HepG2 (cell line): ENCODE results near the gene RAB32. TPM values are rescaled to one million over a fixed set of nuclear protein-coding genes. Genes with fewer than 3 reads are reported as not detected.

Source experiments
- ATAC-seq: fragments of 200-7000 bp; cut with Tn5 transposase; 3 replicates; pipeline ENCODE4 v1.9.1; 2020; ENCODE audit warnings: mild to moderate bottlenecking, moderate library complexity
- BruUV-seq: library from RNA; stranded (reverse); fragments of 400-500 nt; replicated peaks from 2 replicates; lab custom pipeline; 2021; lab: Mats Ljungman, UMichigan
- CTCF ChIA-PET: fragments of 300-600 bp; formaldehyde crosslinking; extraction: SDS; loops from one replicate; lab custom pipeline; 2021; ENCODE audit warnings: low total read pairs, inconsistent platforms, low intra/inter-chr PET ratio; lab: Yijun Ruan, JAX
- POLR2A ChIA-PET: fragments of 350-600 bp; sonication (Branson Sonifier 250); formaldehyde crosslinking; loops from one replicate; lab custom pipeline; 2020; ENCODE audit warnings: antibody characterized with exemption, inconsistent platforms; lab: Yijun Ruan, JAX
- DNase-seq: peaks from one replicate; pipeline ENCODE4 v3.0.0-alpha.2; 2015; ENCODE audit warnings: low spot score
- FAIRE-seq: peaks from 3 replicates; lab custom pipeline; 2011; peaks lifted over from hg19 to GRCh38; lab: Jason Lieb, UNC
- H2AFZ ChIP-seq: one replicate; pipeline ENCODE4 v1.6.1; 2011; ENCODE audit warnings: low read length, inconsistent platforms
- H3K27ac ChIP-seq: fragments of 300-600 bp; 3 replicates; pipeline ENCODE4 v1.8.0; 2011; ENCODE audit warnings: mixed run types, mild to moderate bottlenecking, mixed read lengths, low read length, inconsistent platforms; ENCODE audit not compliant: insufficient read depth; ENCODE audit errors: extremely low read length
- H3K27me3 ChIP-seq, 2 experiments: fragments of 200-600 bp in 1 of 2; 2 replicates in 1 of 2; 3 replicates in 1 of 2; pipeline versions ENCODE4 v1.6.0 to v1.8.0; 2011; ENCODE audit warnings: low read length in 2 of 2, mild to moderate bottlenecking in 2 of 2, moderate library complexity in 2 of 2, inconsistent platforms in 1 of 2; ENCODE audit not compliant: insufficient read depth in 2 of 2, control insufficient read depth in 1 of 2
- H3K36me3 ChIP-seq, 2 experiments: fragments of 200-600 bp in 1 of 2; replicated peaks in 1 of 2; 2 replicates in 1 of 2; 3 replicates in 1 of 2; pipeline versions ENCODE4 v1.5.1 to v1.8.0; 2011; ENCODE audit warnings: low read length in 2 of 2, inconsistent platforms in 1 of 2; ENCODE audit not compliant: insufficient read depth in 2 of 2, control insufficient read depth in 1 of 2
- H3K4me1 ChIP-seq: 2 replicates; pipeline ENCODE4 v1.5.1; 2012; ENCODE audit warnings: low read length, inconsistent platforms; ENCODE audit not compliant: insufficient read depth
- H3K4me2 ChIP-seq: 2 replicates; pipeline ENCODE4 v1.6.0; 2011; ENCODE audit warnings: low read depth, low read length, inconsistent platforms
- H3K4me3 ChIP-seq, 3 experiments: fragments of 200-600 bp in 1 of 3; sonication (generic), shearing (Covaris generic) in 1 of 3; replicated peaks in 1 of 3; 2 replicates each; pipeline ENCODE4 v1.5.1; 2011 to 2016; ENCODE audit warnings: low read length in 3 of 3, inconsistent platforms in 2 of 3, low read depth in 2 of 3, mild to moderate bottlenecking in 2 of 3, control low read depth in 1 of 3, mixed read lengths in 1 of 3; ENCODE audit not compliant: insufficient read depth in 1 of 3
- H3K79me2 ChIP-seq: one replicate; pipeline ENCODE4 v1.6.1; 2011; ENCODE audit warnings: low read length, inconsistent platforms; ENCODE audit not compliant: insufficient read depth
- H3K9ac ChIP-seq: 2 replicates; pipeline ENCODE4 v1.6.0; 2011; ENCODE audit warnings: mild to moderate bottlenecking, low read depth, low read length, inconsistent platforms; ENCODE audit not compliant: insufficient read depth
- H3K9me3 ChIP-seq: 2 replicates; pipeline ENCODE4 v1.5.1; 2012; ENCODE audit warnings: mild to moderate bottlenecking, low read length
- H4K20me1 ChIP-seq: 2 replicates; pipeline ENCODE4 v1.6.0; 2011; ENCODE audit warnings: inconsistent platforms, mild to moderate bottlenecking, low read length, moderate library complexity; ENCODE audit not compliant: insufficient read depth
- FOXM1 ChIP-seq: sonication (generic); formaldehyde crosslinking; IDR thresholded peaks from 2 replicates; pipeline ENCODE4 v1.5.0; 2020; ENCODE audit warnings: missing genetic modification reagents
- HES4 ChIP-seq: sonication (generic); formaldehyde crosslinking; IDR thresholded peaks from 2 replicates; pipeline ENCODE4 v1.9.0; 2021; ENCODE audit warnings: mild to moderate bottlenecking, missing genetic modification reagents, borderline replicate concordance
- KLF11 ChIP-seq: IDR thresholded peaks from 2 replicates; pipeline ENCODE4 v1.6.1; 2016; ENCODE audit warnings: missing compliant biosample characterization
- SAP130 ChIP-seq: IDR thresholded peaks from 2 replicates; pipeline ENCODE4 v1.6.1; 2016; ENCODE audit warnings: low read depth
- TP53 ChIP-seq: sonication (generic); formaldehyde crosslinking; conservative IDR thresholded peaks from 2 replicates; pipeline ENCODE4 v1.4.0; 2020; ENCODE audit warnings: missing genetic modification reagents
- U2AF2 ChIP-seq: fragments of 200-400 bp; formaldehyde crosslinking; IDR thresholded peaks from 2 replicates; pipeline ENCODE4 v1.6.1; 2017; ENCODE audit warnings: low read depth, mild to moderate bottlenecking, low read length
- ZFP36L2 ChIP-seq: sonication (generic); formaldehyde crosslinking; IDR thresholded peaks from 2 replicates; pipeline ENCODE4 v1.4.0; 2020; ENCODE audit warnings: missing genetic modification reagents
- ZNF207 ChIP-seq: fragments of 450-650 bp; IDR thresholded peaks from 2 replicates; pipeline ENCODE4 v1.6.1; 2016; ENCODE audit warnings: antibody characterized with exemption, borderline replicate concordance
- ZNF225 ChIP-seq: sonication (generic); formaldehyde crosslinking; IDR thresholded peaks from 2 replicates; pipeline ENCODE4 v1.4.0; 2020; ENCODE audit warnings: mild to moderate bottlenecking, missing genetic modification reagents
- ZNF256 ChIP-seq: sonication (generic); formaldehyde crosslinking; conservative IDR thresholded peaks from 2 replicates; pipeline ENCODE4 v1.4.0; 2020; ENCODE audit warnings: missing genetic modification reagents
- ZNF296 ChIP-seq: sonication (generic); formaldehyde crosslinking; conservative IDR thresholded peaks from 2 replicates; pipeline ENCODE4 v1.5.0; 2020; ENCODE audit warnings: mild to moderate bottlenecking, missing genetic modification reagents
- ZNF644 ChIP-seq: IDR thresholded peaks from 2 replicates; pipeline ENCODE4 v1.6.1; 2016; ENCODE audit warnings: low read depth
- ZNF672 ChIP-seq: sonication (generic); formaldehyde crosslinking; IDR thresholded peaks from 2 replicates; pipeline ENCODE4 v1.8.1; 2022; ENCODE audit warnings: missing genetic modification reagents
- WGBS: methylation state at CpG from one replicate; pipeline ENCODE4 v1.1.6; 2017; ENCODE audit warnings: low lambda C conversion rate; 5-methylcytosine and 5-hydroxymethylcytosine counted together
- in situ Hi-C: cut with HindIII; loops from 2 replicates; pipeline ENCODE4 v1.10.0; 2017; ENCODE audit warnings: low pct_unique_long_range_greater_than_20kb; ENCODE audit not compliant: extremely low pct_ligation_motif_present
- intact Hi-C: fragments of 100-400 bp; cut with micrococcal nuclease; formaldehyde crosslinking; loops from one replicate; pipeline ENCODE4 v1.10.0; 2022; ENCODE audit not compliant: unreplicated experiment
- polyA plus RNA-seq, 8 experiments: library from polyadenylated mRNA; depleted of rRNA in 3 of 8; stranded (reverse) in 7 of 8; unstranded in 1 of 8; fragments of >200 nt; fragmentation: Illumina TruSeq in 4 of 8; extraction: Trizol in 4 of 8; gene quantifications; 2 replicates each; pipeline versions ENCODE4 v1.2.1 to v1.2.3, GENCODE V29; 2011 to 2016; ENCODE audit warnings: low read depth in 4 of 8, missing spikeins in 1 of 8, mixed read lengths in 1 of 8; ENCODE audit not compliant: insufficient read depth in 1 of 8
- total RNA-seq, 5 experiments: library from RNA; depleted of rRNA; stranded (reverse); fragments of >200 nt; fragmentation: Illumina TruSeq; extraction: Trizol; gene quantifications; 2 replicates each; pipeline ENCODE4 v1.2.3, GENCODE V29; 2016; ENCODE audit warnings: low read depth in 1 of 5
- TF ChIP-seq, protein P1 (sequence below): sonication (generic); formaldehyde crosslinking; IDR thresholded peaks from 2 replicates; pipeline ENCODE4 v1.4.0; 2020; ENCODE audit warnings: missing genetic modification reagents
- TF ChIP-seq, protein P2 (sequence below): sonication (generic); formaldehyde crosslinking; IDR thresholded peaks from 2 replicates; pipeline ENCODE4 v1.4.0; 2020; ENCODE audit warnings: mild to moderate bottlenecking, missing genetic modification reagents
- TF ChIP-seq, protein P3 (sequence below): sonication (generic); formaldehyde crosslinking; IDR thresholded peaks from 2 replicates; pipeline ENCODE4 v1.8.1; 2023; ENCODE audit warnings: mild to moderate bottlenecking, inconsistent platforms, moderate library complexity, missing genetic modification reagents, borderline replicate concordance

RAB32 gene
- total and polyA plus RNA-seq, 2 of the 13 experiments (the other 11 are each of a cell fraction or from before 2014, with no cell fraction given): 43.7 to 93.9 TPM

GRCh38 chr6:146594495-146594894 is 50.9 kb downstream of the RAB32 start:
- no peaks in the 10 kb centered on the region for H4K20me1 ChIP-seq
- H2AFZ ChIP-seq: no peak overlapping the region
- intact Hi-C loops: no loop called here
- WGBS: 0% methylated on average over 1 of the region's 1 CpG
- H3K9ac ChIP-seq: no peak overlapping the region
- no peak for DNase-seq
- no peak for ATAC-seq
- TF ChIP-seq ZNF256 (CRISPR knock-in tag): no peak
- no peak for TF ChIP-seq ZNF644
- no peak for TF ChIP-seq TP53 (CRISPR knock-in tag)
- TF ChIP-seq ZNF296 (CRISPR knock-in tag): no peak
- TF ChIP-seq FOXM1 (CRISPR knock-in tag): no peak
- TF ChIP-seq HES4: no peak
- TF ChIP-seq, protein P1, sequence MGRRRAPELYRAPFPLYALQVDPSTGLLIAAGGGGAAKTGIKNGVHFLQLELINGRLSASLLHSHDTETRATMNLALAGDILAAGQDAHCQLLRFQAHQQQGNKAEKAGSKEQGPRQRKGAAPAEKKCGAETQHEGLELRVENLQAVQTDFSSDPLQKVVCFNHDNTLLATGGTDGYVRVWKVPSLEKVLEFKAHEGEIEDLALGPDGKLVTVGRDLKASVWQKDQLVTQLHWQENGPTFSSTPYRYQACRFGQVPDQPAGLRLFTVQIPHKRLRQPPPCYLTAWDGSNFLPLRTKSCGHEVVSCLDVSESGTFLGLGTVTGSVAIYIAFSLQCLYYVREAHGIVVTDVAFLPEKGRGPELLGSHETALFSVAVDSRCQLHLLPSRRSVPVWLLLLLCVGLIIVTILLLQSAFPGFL (CRISPR knock-in tag): no peak
- TF ChIP-seq, protein P2, sequence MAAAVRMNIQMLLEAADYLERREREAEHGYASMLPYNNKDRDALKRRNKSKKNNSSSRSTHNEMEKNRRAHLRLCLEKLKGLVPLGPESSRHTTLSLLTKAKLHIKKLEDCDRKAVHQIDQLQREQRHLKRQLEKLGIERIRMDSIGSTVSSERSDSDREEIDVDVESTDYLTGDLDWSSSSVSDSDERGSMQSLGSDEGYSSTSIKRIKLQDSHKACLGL (CRISPR knock-in tag): no peak
- TF ChIP-seq ZNF207: no peak
- TF ChIP-seq, protein P3, sequence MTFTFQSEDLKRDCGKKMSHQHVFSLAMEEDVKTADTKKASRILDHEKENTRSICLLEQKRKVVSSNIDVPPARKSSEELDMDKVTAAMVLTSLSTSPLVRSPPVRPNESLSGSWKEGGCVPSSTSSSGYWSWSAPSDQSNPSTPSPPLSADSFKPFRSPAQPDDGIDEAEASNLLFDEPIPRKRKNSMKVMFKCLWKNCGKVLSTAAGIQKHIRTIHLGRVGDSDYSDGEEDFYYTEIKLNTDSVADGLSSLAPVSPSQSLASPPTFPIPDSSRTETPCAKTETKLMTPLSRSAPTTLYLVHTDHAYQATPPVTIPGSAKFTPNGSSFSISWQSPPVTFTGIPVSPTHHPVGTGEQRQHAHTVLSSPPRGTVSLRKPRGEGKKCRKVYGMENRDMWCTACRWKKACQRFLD: no peak
- no peak for TF ChIP-seq ZFP36L2 (CRISPR knock-in tag)
- TF ChIP-seq ZNF225 (CRISPR knock-in tag): no peak
- TF ChIP-seq U2AF2: no peak
- no peak for TF ChIP-seq ZNF672 (CRISPR knock-in tag)
- TF ChIP-seq SAP130: no peak
- TF ChIP-seq KLF11: no peak
- TF ChIP-seq, all 625 proteins: peak for 0
- H3K27me3 ChIP-seq: no peaks in the 10 kb centered on the region
- BruUV-seq: no TSS peak
- no peak overlapping the region for H3K4me2 ChIP-seq
- H3K4me3 ChIP-seq: no peak overlapping the region
- no peaks in the 10 kb centered on the region for H3K79me2 ChIP-seq
- H3K4me1 ChIP-seq: peaks cover 5% of the 10 kb centered on the region; the same call in 1 of the 2 replicates
- no peaks in the 10 kb centered on the region for H3K9me3 ChIP-seq
- ChIA-PET CTCF (no interaction called here), POLR2A (no interaction called here)
- no peak for FAIRE-seq
- no peaks in the 10 kb centered on the region for H3K36me3 ChIP-seq
- in situ Hi-C loops: no loop called here
- no peak overlapping the region for H3K27ac ChIP-seq
